Measurements from ENCODE around the gene HNMT. TPM values are rescaled to one million over a fixed set of nuclear protein-coding genes. Genes with fewer than 3 reads are reported as not detected.
"Not testable (repeated sequence)": the region's sequence is repeated elsewhere in the genome, so short reads cannot be mapped to it uniquely, and the experiment has no call there.

Gene HNMT
- total RNA-seq, 1 donor from 2014 or later, result not detected

DNA sequence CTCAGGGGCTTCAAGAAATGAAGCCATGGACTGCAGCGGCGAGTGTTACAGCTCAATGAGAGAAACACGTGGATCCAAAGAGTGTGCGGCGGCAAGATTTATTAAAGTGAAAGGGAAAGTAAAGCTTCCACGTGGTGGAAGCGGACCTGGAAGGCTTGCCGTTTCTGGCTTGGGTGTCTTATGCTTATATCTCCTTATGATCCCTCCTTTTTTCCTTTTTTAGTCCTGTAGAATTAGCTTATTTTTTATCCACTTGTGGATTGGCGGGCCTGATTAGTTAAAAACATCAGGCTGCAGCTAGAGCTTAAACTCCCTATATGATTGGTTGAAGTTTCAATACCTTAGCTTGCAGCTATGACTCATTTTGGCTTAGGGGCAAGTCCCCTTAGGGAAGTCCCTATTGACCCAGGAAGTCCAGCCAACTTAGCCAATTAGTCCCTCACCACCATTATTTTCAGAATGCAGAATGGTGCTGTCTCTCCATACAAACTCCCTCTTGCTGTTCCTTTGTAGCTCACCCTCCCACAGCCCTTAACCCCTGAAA, 11.6 kb upstream of the HNMT start:
- Mint-ChIP-seq H3K9me3 (no peaks in the 10 kb centered on the region), H3K27me3 (no peaks in the 10 kb centered on the region), H3K36me3 (ENCODE audit: low read depth) (no peaks in the 10 kb centered on the region), H3K4me1 (peaks cover 12% of the 10 kb centered on the region), H3K4me3 (no peak overlapping the region), H3K27ac (peak overlapping the region; percentile 81)
- intact Hi-C loops (cut with micrococcal nuclease), result no loop called here
- DNase-seq, result no peak

GRCh38 chr2:137955536-137955935, 8.7 kb upstream of the HNMT start:
- no peak for DNase-seq
- Mint-ChIP-seq H3K4me1 (peaks cover 12% of the 10 kb centered on the region), H3K27ac (no peak overlapping the region), H3K4me3 (no peak overlapping the region), H3K36me3 (ENCODE audit: low read depth) (no peaks in the 10 kb centered on the region), H3K27me3 (no peaks in the 10 kb centered on the region), H3K9me3 (no peaks in the 10 kb centered on the region)
- intact Hi-C loops (cut with micrococcal nuclease), result no loop called here

- Mint-ChIP-seq H3K27me3 (no peaks in the 10 kb centered on the region), H3K27ac (no peak overlapping the region), H3K9me3 (no peaks in the 10 kb centered on the region), H3K4me1 (peaks cover 7% of the 10 kb centered on the region), H3K36me3 (ENCODE audit: low read depth) (no peaks in the 10 kb centered on the region), H3K4me3 (no peak overlapping the region)
- intact Hi-C loops (cut with micrococcal nuclease), result no loop called here
- DNase-seq, result no peak
These were observed 7.2 kb upstream of the HNMT start for GRCh38 chr2:137957033-137957432.

DNA sequence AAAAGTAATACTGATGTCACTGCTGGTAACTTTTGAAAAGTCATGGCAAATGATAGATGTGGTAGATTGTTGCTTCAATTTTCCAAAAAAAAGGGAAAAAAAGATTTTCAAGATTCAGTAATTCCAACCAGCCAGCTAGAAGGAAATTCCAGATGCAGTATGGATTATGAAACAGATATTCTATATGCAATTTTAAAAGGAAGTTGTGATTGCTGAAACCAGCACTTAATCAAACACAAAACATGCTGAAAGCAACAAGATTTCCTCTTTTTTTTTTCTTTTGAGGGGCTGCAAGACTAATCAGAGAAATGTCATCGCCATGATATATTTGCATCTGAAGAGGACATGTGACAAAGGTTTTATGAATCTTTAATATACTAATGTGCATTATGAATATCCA, 5.1 kb upstream of the HNMT start:
- Mint-ChIP-seq H3K4me3 (no peak overlapping the region), H3K9me3 (no peaks in the 10 kb centered on the region), H3K27me3 (no peaks in the 10 kb centered on the region), H3K36me3 (ENCODE audit: low read depth) (no peaks in the 10 kb centered on the region), H3K27ac (no peak overlapping the region), H3K4me1 (no peaks in the 10 kb centered on the region)
- DNase-seq, result no peak
- intact Hi-C loops (cut with micrococcal nuclease), result no loop called here

- H3K4me3 Mint-ChIP-seq, result no peak overlapping the region
These were observed 4.0 kb upstream of the HNMT start for GRCh38 chr2:137960223-137960622.

DNA sequence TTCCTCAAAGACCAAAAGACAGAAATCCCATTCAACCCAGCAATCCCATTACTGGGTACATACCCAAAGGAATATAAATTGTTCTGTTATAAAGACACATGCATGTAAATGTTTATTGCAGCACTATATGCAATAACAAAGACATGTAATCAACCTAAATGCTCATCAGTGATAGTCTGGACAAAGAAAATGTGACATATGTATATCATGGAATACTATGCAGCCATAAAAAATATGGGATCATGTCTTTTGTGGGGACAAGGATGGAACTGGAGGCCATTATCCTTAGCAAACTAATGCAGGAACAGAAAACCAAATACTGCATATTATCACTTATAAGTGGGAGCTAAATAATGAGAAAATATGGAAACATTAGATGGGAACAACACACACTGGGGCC, 2.7 kb upstream of the HNMT start:
- intact Hi-C loops (cut with micrococcal nuclease), result no loop called here
- H3K4me1 Mint-ChIP-seq, result no peaks in the 10 kb centered on the region
- no peaks in the 10 kb centered on the region for H3K9me3 Mint-ChIP-seq
- H3K36me3 Mint-ChIP-seq (ENCODE audit: low read depth), result no peaks in the 10 kb centered on the region
- DNase-seq, result no peak
- H3K4me3 Mint-ChIP-seq, result no peak overlapping the region
- no peaks in the 10 kb centered on the region for H3K27me3 Mint-ChIP-seq
- H3K27ac Mint-ChIP-seq, result no peak overlapping the region

More at GRCh38 chr2:137960223-137960622, 4.0 kb upstream of the HNMT start:
- no peaks in the 10 kb centered on the region for H3K9me3 Mint-ChIP-seq
- no peaks in the 10 kb centered on the region for H3K36me3 Mint-ChIP-seq (ENCODE audit: low read depth)
- DNase-seq, result no peak
- H3K27me3 Mint-ChIP-seq, result no peaks in the 10 kb centered on the region
- H3K4me1 Mint-ChIP-seq, result no peaks in the 10 kb centered on the region
- intact Hi-C loops (cut with micrococcal nuclease), result no loop called here
- H3K27ac Mint-ChIP-seq, result no peak overlapping the region

GRCh38 chr2:137963535-137964065, 673 bp upstream of the HNMT start:
- Mint-ChIP-seq H3K4me1 (no peaks in the 10 kb centered on the region), H3K27ac (no peak overlapping the region), H3K27me3 (no peaks in the 10 kb centered on the region), H3K4me3 (no peak overlapping the region), H3K36me3 (ENCODE audit: low read depth) (no peaks in the 10 kb centered on the region), H3K9me3 (no peaks in the 10 kb centered on the region)
- intact Hi-C loops (cut with micrococcal nuclease), result no loop called here
- DNase-seq, result no peak

GRCh38 chr2:137964859-137965459, 686 bp downstream of the HNMT start:
- Mint-ChIP-seq H3K27me3 (no peaks in the 10 kb centered on the region), H3K4me1 (no peaks in the 10 kb centered on the region), H3K36me3 (ENCODE audit: low read depth) (no peaks in the 10 kb centered on the region), H3K4me3 (no peak overlapping the region), H3K9me3 (no peaks in the 10 kb centered on the region), H3K27ac (no peak overlapping the region)
- DNase-seq, result no peak
- intact Hi-C loops (cut with micrococcal nuclease), result no loop called here

DNA sequence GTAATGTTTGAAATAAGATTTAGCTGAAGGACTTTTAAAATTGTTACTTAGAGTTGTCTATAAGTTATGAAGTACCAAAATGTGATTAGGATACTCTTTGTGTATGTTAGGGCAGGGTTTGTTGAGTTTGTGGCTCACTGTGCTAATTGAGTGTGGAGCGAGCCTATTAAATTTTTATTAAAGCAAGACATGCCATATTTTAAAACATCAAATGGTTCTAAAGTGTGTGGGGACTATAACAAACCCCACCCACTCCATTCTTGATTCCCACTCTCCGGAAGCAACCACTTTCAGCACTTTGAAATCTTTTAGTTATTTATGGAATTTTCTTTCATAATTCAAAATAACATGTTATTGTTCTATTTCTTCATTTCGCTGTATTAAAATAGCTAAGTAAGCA, 1.8 kb downstream of the HNMT start:
- Mint-ChIP-seq H3K27ac (no peak overlapping the region), H3K4me3 (no peak overlapping the region), H3K36me3 (ENCODE audit: low read depth) (no peaks in the 10 kb centered on the region), H3K4me1 (no peaks in the 10 kb centered on the region), H3K9me3 (no peaks in the 10 kb centered on the region), H3K27me3 (no peaks in the 10 kb centered on the region)
- intact Hi-C loops (cut with micrococcal nuclease), result no loop called here
- no peak for DNase-seq

GRCh38 chr2:137967042-137967441, 2.8 kb downstream of the HNMT start:
- Mint-ChIP-seq H3K4me3 (no peak overlapping the region), H3K9me3 (no peaks in the 10 kb centered on the region), H3K27ac (no peak overlapping the region), H3K36me3 (ENCODE audit: low read depth) (no peaks in the 10 kb centered on the region), H3K27me3 (no peaks in the 10 kb centered on the region), H3K4me1 (no peaks in the 10 kb centered on the region)
- intact Hi-C loops (cut with micrococcal nuclease), result no loop called here
- DNase-seq, result no peak

DNA sequence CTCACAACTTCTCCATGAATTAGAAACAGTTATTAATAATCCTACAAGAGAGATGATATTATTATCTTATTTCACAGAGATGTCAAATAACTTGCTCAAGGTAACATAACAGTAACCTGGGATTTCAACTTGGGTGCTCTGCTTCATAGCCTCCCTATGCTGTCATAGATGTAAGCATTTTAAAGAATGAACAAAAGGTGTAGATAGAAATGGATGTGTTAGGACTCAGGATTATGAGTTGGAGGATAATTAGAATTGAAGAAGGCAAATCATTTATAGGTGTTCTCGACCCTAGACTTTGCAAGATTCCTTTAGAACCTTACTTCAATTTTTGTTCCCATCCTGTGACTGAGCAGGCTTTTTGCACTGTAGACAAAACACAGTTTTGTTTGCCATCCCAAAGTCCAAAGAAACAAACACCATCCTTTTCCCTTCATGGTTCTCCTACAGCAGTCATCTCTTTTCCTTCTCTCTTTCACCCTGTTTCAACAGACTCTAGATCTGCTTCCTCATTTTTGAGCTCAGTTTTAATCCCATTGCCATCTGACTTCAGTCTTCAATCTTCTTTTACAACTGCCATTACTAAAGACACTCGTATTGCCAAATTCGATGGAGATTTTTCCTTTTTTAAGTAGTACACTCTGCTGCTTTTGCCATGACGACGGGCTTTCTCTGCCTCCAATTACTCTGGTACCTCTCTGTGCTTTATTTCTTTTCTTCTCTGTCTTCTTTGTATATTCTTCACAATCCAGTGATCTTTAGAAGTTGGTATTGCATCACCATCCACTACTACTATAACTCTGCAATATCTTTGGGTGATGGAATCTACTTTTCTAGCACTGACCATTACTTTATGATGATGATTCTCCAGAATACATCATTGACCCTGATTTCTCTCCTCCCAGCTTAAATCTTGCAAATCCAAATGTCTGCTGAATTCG, 4.5 kb downstream of the HNMT start:
- no peak for DNase-seq
- H3K4me3 Mint-ChIP-seq, result no peak overlapping the region
- no peaks in the 10 kb centered on the region for H3K9me3 Mint-ChIP-seq
- H3K4me1 Mint-ChIP-seq, result no peaks in the 10 kb centered on the region
- H3K27ac Mint-ChIP-seq, result no peak overlapping the region
- intact Hi-C loops (cut with micrococcal nuclease), result no loop called here
- H3K27me3 Mint-ChIP-seq, result no peaks in the 10 kb centered on the region
- H3K36me3 Mint-ChIP-seq (ENCODE audit: low read depth), result no peaks in the 10 kb centered on the region

DNA sequence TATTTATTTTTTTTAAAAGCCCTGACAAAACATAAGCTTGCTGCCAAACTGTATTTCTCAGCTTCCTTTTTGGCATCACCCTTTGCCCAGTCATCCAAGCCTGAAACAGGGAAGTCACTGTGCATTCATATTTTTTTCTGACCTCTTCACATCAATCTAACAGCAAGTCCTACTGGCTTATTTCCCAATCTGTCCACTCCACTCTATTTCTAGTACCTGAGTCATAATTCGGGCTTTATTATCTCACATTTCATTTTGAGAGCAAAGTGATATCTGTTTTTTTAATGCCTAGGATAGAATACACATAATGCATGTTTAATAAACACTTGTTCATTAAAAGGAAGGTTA, 5.1 kb downstream of the HNMT start:
- Mint-ChIP-seq H3K4me1 (no peaks in the 10 kb centered on the region), H3K27me3 (no peaks in the 10 kb centered on the region), H3K36me3 (ENCODE audit: low read depth) (no peaks in the 10 kb centered on the region), H3K4me3 (no peak overlapping the region), H3K27ac (no peak overlapping the region), H3K9me3 (no peaks in the 10 kb centered on the region)
- no peak for DNase-seq
- intact Hi-C loops (cut with micrococcal nuclease), result no loop called here

GRCh38 chr2:137969876-137970275, 5.6 kb downstream of the HNMT start:
- Mint-ChIP-seq H3K36me3 (ENCODE audit: low read depth) (no peaks in the 10 kb centered on the region), H3K27me3 (no peaks in the 10 kb centered on the region)
- no peak for DNase-seq

DNA sequence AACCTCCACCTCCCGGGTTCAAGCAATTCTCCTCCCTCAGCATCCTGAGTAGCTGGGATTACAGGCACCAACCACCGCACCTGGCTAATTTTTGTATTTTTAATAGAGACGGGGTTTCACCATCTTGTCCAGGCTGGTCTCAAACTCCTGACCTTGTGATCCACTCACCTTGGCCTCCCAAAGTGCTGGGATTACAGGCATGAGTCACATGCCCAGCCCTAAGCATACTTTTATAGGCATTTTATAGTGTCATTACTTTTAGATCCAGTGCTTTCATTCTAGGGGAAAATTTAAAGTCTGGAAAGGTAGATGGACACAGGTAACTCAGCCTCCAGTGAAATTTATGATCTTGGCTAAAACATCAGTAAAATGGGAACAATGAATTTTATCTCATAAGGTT, 7.0 kb downstream of the HNMT start:
- intact Hi-C loops (cut with micrococcal nuclease); H3K9me3 Mint-ChIP-seq; H3K27me3 Mint-ChIP-seq; H3K36me3 Mint-ChIP-seq (ENCODE audit: low read depth); H3K27ac Mint-ChIP-seq; H3K4me1 Mint-ChIP-seq; DNase-seq; H3K4me3 Mint-ChIP-seq: not testable (repeated sequence)

More at GRCh38 chr2:137969876-137970275, 5.6 kb downstream of the HNMT start:
- no peaks in the 10 kb centered on the region for H3K9me3 Mint-ChIP-seq
- no peak overlapping the region for H3K4me3 Mint-ChIP-seq
- H3K27ac Mint-ChIP-seq, result no peak overlapping the region
- no peaks in the 10 kb centered on the region for H3K4me1 Mint-ChIP-seq
- intact Hi-C loops (cut with micrococcal nuclease), result no loop called here
